Activated CD4-positive, alpha-beta T cell treated with anti-CD3 and anti-CD28 coated beads for 48 hours (primary cell): ENCODE data around the gene TUBA4A.
A peak's percentile ranks its signal among the peaks of the same experiment; 100 is the strongest.

Experiments used
- DNase-seq: peaks from one replicate; pipeline ENCODE4 v3.0.0-alpha.2; 2020

Gene TUBA4A

DNA sequence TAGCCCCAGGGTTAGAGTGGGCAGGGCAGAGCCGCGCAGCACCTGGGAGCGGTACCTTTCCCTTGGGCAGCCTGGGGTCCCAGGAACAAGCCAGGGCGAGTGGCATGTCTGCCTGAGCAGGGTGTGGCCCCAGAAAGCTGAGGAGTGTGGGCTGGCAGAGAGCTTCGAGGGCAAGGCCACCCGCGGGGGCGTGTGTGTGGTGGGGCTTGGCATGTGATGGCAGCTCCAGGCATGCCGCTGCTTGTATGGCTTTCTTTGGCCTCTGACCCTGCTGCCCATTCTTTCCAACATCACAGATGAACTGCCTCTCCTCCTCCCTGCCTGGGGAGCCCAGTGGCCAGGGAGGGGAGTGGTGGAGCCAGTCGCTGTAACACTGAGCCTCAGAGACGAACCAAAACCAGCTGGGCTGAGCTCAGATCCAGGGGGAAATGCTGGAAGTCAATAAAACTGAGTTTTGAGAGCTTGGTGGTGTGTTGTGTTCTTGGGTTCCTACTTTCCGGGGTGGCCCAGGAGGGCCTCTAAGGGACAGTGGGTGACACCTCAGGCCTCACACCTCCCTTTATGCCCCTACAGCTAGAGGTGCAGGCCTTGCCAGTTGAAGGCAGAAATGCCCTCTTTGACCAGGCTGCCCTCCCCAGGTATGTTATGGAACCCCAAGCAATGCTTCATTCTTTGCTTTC, 32.9 kb upstream of the TUBA4A start:
- no peak for DNase-seq

DNA sequence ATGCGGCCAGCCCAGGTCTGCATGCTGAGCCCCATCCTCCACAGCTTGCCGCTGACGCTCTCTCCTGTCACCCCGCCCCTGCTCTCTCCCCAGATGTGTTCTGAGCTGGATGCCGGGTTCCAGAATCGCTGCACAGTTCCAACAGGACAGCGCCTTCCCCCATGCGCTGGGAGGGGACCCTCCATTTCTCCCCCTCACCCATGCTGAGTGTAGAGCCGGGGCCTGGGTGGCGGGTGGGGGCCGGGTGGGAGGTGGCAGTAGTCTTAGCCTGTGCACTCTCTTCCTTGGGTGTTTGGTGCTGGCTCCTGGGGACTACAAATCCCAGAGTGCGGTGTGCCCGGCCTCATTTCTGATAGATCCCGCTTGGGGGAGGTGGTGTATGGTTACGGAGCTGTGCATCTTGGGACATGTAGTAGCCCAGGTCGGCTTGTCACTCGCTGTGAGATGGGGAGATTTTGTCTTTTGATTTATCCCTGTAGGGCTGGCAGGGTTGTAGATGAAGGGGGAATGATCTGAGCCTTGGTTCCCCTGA, 32.2 kb upstream of the TUBA4A start:
- DNase-seq: no peak

DNA sequence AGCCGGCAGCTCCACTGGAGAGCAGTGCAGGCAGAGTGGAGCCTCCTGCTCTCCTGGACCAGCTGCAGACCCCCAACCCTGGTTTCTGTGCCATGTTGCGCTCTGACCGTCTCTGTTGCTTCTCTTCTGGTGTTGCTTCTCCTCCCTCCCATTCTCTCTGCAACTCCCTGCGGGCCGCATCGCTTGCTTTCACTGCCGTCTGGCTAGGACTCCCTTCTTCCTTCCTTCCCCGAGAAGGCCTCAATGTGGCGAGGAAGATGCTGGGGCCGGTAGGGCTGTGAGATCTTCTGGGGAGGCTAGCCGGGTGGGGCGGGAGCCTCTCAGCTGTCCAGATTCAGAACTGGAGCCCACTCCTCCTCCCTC, 31.6 kb upstream of the TUBA4A start:
- no peak for DNase-seq

DNA sequence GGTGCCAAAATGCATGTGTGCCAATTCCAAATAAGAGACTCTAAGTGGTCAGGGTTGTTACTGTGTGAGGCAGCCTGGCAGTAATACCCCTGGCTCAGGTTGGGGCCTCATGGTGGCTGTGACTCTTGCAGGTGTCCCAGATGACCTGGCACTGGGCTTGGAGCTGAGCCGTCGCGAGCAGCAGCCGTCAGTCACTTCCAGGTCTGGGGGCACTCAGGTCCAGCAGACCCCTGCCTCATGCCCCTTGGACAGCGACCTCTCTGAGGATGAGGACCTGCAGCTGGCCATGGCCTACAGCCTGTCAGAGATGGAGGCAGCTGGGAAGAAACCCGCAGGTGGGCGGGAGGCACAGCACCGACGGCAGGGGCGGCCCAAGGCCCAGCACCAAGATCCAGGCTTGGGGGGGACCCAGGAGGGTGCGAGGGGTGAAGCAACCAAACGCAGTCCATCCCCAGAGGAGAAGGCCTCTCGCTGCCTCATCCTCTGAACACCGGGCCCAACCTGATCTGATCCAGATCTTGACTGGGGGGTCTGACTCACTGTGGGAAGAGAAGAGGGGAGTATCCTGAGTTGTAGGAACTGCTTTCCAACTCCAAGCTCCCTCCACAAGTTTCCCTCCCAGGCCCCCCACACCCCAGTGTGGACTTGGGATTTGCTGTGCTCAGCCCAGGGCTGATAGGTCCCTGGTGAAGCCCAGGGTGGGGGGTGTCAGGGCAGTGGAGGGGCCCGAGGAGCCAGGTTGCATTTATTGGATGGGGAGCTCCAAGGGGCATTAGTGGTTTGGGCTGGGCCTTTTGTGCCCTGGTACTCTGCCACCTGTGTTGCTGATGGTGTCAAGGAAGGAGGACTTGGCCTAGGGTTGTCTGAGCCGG, 31.0 kb upstream of the TUBA4A start:
- no peak for DNase-seq

DNA sequence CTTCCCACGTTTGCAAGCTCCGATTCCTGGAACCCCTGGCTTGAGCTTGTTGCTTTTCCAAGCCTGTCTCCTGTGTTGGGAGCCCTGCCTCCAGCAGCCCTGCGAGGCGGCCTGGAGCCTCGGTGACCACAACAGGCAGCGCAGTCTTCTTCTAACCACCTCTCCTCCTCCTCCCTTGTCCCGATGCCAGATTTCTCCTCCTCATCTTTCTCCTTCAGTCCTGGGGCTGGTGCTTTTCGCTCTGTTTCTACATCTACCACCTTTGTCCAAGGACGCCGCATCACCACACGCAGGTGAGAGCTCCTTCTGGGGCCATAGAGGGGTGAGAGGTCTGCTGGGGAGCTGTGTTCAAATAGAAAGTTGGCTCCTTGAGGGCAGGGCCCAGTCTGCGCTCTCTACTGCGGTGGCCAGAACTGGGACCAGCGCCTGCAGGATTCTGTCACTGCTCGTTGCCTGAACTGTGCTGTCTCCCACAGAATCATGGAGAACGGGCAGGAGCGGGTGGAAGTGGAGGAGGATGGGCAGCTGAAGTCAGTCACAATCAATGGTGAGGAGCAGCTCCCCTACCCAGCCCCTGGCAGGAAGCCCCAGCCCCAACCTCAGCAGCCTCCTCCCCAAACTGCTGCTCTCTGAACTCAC, 29.3 kb upstream of the TUBA4A start:
- no peak for DNase-seq

DNA sequence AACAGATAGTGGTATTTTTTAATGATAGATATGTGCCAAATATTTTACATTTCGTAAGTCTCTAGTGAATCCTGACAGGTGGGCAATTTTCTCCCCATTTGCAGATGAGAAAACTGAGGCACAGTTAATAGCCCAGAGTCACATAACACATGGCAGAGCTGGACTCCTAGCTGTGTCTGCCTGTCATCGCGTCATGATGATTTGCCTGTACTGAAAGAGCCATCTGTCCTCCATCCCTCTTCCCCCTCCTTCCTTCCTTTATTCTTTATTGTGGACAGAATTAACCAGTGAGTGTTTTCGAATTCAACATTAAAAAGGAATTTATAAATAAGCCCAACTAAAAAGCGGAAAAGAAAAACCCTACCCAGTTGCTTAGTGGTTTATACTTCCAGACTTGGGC, 28.7 kb upstream of the TUBA4A start:
- DNase-seq: no peak

DNA sequence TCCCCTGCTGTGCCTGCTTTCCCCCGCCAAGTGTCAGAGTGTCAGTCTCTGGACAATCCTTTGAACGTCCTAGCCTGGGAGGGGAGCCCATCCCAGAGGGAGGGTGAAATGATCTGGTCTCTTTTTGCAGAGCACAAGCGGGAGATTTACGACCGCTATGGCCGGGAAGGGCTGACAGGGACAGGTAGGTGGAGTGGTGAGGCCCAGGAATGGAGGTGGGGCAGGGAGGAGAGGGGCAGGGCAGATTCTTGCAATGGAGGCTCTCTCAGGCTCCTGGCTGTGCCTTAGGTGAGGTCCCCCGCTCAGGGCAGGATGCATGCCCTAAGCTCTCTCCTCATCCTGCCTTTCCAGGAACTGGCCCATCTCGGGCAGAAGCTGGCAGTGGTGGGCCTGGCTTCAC, 27.9 kb upstream of the TUBA4A start:
- no peak for DNase-seq

DNA sequence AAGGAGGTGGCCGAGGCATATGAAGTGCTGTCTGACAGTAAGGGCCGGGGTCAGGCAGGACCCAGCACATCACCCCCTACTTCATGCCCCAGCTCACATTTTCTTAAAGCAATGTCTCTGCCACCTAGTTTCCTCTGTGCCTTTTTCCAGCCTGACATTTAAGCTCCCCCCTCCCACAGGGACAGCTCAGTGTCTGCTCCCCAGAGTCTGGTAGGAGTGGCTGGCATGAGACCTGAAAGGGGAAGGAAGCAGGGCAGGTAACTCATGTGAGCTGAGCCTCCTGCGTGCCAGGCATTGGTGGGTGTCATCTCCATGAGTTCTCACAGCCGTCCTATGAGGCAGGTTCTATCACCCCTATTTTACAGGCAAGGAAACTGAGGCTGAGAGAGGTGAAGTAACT, 26.9 kb upstream of the TUBA4A start:
- DNase-seq: no peak

DNA sequence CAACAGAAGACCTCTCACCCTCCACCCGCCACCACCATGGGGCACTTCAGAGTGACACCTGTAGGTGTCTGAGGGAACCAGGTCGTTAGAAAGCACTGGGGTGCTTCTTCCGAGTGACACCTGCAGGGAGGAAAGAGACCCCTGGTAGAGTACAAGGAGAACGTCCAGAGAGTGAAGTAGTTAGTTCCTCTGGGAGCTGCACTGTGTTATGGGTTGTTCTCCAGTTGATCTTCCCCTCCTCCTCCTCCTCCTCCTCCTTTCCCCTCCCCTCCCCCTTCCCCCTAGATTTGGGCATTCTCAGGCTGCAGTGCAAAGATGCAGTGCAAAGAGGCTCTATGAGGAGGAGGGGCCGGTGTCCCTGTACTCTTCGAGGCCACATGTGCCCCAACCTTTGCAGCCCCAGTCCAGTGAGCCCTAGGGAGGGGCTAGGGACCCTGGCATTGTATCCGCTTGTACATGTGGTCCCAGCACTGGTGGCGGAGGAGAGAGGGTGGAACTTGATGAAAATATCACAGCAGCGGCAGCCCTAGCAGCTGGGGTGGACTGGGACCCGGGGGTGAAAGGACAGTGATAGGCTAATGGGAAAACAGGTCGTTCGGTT, 26.3 kb upstream of the TUBA4A start:
- DNase-seq: no peak

DNA sequence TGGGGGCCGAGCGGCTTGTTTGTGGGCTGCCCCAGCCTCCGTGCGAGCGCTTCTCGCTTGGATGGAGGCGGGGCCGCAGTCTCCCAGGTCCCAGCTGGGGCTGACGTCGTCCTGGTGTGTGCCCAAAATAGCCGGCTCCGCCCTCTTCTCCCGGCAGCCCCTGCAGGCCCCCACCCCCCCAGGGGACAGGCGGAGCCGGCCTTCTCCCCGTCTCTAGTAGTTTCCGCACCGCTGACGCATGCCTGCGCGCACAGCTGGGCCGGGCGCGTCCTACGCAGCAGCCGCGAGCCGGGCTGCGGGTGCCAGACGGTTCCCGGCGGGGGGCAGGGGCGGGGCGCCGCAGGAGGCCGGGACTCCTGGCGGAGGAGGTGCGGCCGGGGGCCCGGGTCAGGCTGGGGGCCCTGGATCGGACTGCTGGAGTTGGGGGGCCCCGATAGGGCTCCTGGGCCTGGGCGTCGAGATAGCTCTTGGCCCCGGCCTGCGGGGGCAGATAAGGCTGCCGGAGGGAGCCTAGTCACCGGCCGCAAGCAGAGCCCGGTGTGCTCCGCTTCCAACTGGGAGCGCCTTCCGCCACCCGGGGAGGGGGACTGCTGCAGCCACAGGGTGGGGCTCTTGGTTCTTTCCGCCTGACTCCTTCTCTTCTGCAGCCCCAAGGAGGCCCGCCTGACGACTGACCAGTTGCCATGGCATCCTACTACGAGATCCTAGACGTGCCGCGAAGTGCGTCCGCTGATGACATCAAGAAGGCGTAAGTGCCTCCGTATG, 25.6 kb upstream of the TUBA4A start, which contains the start of gene DNAJB2:
Gene DNAJB2 (plus strand): TSS at position 216 of the 765 bp plus-strand sequence. CDS start 468 bp downstream, at position 684.
- peak; percentile 100 for DNase-seq

DNA sequence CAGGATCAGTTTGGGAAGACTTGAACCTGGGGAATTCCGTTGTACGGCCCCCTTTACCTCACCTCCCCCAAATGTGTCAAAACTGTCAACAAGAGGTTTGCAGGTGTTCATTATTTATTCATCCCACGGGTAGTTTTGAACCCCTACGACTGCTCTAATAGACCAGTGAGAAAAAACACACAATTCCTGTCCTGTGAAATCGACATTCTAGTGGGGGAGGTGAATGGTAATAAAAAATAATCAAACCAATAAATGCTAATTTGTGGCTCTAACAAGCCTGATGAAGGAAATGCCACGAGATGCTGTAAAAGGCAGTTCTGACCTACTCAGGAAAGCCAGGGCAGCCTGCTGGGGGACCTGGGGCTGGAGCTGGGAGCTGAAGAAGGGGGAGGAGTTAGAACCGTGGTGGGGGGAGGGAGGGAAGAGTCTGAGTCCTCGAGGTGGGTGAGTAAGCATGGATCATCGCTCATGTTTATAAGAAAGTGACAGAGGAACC, 25.0 kb upstream of the TUBA4A start:
- no peak for DNase-seq

DNA sequence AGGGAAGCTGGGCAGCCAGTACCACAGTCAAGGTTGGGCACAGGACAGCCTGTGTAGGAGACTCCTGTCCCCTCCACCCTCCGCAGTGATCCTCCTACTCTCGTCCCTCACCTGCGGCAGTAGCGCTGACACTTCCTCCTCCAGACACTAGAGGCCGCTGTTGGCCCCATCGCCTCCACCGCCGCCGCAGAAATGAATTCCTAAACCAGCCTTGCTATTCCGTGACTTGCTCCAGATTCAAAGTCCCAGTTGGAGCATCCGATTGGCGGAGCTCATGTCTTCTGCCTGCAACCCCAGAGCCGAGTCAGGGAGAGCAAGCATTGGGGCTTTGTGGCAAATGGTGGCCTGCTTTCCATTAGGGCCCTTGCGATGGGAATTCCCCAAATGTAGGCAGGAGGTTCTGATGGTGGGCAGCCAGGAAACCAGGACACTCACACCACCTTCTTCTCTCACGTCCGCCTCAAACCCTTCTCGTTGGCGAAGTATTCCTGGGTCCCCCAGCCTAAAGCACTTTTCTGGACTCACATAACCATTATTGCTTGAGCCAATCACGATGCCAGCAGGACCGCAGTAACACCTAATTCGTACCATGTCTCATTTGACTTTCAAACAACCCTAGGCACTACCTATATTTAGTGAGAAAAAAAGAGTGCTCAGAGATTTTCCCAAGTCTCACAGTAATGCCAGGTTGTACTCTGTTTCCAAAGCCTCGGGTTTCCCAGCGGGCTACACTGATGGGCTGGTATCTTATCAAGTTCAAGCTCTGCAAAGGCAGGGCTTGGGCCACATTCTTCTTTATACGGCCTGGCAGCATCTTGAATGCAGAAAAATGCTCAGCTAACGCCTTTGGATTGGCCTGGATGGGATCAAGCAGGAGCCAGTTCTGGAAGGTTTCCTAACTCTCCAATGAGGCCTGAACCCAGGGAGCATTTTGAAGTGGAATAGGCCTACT, 24.3 kb upstream of the TUBA4A start:
- DNase-seq: peak; percentile 82

DNA sequence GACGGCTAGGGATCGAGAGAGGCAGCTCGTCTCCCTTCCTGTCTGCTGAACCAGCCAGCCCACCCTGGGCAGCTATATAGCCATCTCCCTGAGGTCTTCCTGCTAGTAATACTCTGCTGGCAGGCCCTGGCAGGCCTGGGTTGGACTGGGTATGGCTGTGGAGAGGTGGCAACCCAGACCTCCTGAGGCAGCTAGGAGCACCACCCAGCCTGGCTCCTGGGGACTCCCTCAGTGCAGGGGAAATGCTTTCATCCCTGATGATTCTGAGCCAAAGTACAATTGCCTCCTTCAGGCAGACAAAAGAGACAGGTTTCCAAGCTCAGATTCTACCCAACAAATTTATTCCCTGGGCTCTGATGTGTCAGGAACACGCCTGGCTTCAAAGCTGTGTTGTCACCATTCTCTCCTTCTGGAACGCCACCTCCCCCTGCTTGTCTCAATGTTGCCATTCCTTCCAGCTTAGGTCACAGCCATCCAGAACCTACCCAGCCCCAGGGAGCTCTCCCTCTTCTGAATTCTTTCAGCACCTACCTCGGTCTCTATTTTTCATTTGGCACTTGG, 20.7 kb upstream of the TUBA4A start:
- no peak for DNase-seq

DNA sequence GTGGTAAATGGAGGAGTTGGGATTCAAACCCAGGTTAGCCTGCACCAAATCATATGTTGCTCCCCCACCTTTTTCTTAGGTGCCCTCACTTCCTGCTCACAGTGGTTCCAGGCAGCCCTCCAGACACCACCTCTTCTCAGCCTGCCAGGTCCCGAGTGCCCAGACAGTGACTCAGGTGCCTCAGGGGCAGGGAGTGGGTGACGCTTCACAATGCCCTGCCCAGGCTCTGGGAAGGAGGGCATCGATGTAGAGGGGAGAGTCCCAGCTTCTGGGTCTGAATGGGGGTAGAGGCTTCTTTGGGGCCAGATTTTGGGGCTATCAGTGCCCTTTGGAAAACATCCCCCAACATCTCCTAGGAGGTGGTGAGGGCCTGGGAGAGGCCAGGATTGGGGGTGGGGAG, 20.2 kb upstream of the TUBA4A start:
- DNase-seq: no peak

DNA sequence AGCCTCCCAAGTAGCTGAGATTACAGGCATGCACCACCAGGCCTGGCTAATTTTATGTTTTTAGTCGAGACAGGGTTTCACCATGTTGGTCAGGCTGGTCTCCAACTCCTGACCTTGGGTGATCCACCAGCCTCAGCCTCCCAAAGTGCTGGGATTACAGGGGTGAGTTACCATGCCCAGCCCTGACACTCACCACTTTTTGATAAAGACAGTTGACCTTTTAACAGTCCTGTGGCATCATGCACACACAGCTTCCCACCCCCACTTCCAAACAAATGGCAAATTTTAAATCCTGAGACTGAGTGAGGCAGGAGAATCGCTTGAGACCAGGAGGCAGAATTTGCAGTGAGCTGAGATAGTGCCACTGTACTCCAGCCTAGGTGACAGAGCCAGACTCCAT, 19.3 kb upstream of the TUBA4A start:
- DNase-seq: no peak

DNA sequence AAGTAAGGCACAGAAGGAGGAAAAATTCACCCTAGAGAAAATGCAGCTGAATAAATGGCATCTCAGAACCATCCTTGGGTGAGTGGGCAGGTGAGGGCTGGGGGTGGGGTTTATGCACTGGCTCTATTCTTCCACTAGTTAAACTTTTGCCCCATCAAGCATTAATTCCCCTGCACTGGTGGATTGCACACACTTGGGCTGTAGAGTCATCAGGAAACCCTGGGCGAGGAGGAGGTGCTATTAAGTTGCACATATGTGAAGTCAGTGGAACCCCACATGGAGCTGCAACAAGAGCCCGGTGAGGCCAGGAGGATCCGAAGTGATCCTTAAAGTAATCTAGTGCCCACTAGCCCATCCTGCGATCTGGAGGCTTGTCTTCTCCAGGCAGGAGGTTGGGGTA, 18.6 kb upstream of the TUBA4A start:
- no peak for DNase-seq

DNA sequence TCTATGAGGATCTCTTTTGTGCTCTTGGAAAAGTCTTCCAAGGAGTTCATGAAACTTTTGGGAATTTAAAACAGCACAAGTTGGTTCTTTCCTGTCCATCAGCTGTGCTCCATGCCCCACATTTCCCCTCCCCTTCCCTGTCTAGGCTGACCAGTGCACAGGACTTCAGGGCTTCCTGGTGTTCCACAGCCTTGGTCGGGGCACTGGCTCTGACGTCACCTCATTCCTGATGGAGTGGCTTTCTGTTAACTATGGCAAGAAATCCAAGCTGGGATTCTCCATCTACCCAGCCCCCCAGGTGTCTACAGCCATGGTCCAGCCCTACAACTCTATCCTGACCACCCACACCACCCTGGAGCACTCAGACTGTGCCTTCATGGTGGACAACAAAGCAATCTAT, 17.3 kb upstream of the TUBA4A start:
- no peak for DNase-seq

DNA sequence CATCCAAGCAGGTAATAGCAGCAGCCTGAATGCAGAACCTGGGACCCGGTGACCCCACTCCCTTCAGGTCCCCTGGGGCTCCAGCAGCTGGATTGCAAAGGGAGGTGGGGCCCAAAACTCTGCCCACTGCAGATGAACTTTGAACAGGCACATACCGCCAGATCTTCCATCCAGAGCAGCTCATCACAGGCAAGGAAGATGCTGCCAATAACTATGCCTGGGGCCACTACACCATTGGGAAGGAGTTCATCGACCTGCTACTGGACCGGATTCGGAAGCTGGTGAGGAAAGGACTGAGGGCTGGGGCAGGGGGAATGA, 16.3 kb upstream of the TUBA4A start:
- no peak for DNase-seq

DNA sequence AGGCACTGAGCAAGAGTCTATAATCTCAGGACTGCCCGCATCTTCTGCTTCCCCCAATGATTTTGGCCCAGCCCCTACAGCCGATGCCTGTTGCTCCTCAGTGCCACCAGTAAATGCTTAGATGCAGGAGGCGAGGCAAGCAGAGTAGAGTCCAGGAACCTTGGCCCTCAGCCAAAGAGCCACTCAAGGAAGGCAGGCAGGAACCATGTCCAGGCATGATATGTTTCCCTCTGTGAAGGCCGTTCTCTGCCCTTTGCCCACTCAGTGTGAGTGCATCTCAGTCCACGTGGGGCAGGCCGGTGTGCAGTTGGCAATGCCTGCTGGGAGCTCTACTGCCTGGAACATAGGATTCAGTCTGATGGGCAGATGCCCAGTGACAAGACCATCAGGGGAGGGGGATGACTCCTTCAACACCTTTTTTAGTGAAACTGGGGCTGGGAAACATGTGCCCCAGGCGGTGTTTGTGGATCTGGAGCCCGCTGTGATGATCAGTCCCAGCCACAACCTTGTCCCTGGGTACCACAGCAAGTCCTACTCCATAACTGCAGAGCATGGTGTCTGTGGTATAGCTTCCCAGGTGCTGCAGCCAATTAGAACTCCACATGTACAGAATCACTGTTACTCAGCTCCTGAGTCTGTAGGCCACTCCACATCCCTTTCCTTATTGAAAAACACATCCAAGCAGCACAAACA, 15.8 kb upstream of the TUBA4A start:
- DNase-seq: no peak

DNA sequence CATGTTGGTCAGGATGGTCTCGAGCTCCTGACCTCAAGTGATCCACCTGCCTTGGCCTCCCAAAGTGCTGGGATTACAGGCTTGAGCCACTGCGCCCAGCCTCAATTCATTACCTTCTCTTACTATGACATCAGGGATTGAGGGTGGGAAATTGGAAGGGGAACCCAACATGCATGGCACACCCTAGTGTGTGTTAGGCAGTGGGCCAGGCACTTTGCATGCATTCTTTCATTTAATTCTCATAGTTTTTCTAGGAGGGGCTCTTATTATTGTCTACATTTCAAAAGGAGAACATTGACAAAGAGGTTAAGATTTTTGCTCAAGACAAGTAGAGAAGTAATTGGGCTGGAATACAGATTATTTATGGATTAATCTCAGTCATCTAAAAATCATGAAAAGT, 14.6 kb upstream of the TUBA4A start:
- no peak for DNase-seq
